HG02970 (cell line): Measurements from ENCODE around the gene MPPED1.

ENCODE experiments used
- ATAC-seq: cut with Tn5 transposase; IDR thresholded peaks from one replicate; pipeline ENCODE4 v1.9.1; 2021; ENCODE audit warnings: mild to moderate bottlenecking, moderate library complexity, moderate number of reproducible peaks; ENCODE audit not compliant: unreplicated experiment, low FRiP score

Gene MPPED1

GRCh38 chr22:43391306-43391705, 20.5 kb upstream of the MPPED1 start:
- ATAC-seq, result no peak

- ATAC-seq, result no peak
These were observed 19.3 kb upstream of the MPPED1 start for GRCh38 chr22:43392385-43392989.

GRCh38 chr22:43393132-43393843, 18.5 kb upstream of the MPPED1 start:
- ATAC-seq, result no peak

- no peak for ATAC-seq
These were observed 17.9 kb upstream of the MPPED1 start for GRCh38 chr22:43393844-43394474.

- no peak for ATAC-seq
These were observed 16.6 kb upstream of the MPPED1 start for GRCh38 chr22:43395086-43395695.

GRCh38 chr22:43396321-43396933, 15.4 kb upstream of the MPPED1 start:
- no peak for ATAC-seq

GRCh38 chr22:43396934-43397457, 14.8 kb upstream of the MPPED1 start:
- no peak for ATAC-seq

GRCh38 chr22:43397766-43398165, 14.0 kb upstream of the MPPED1 start:
- no peak for ATAC-seq

- ATAC-seq, result no peak
These were observed 13.6 kb upstream of the MPPED1 start for GRCh38 chr22:43398246-43398645.

- no peak for ATAC-seq
These were observed 12.9 kb upstream of the MPPED1 start for GRCh38 chr22:43398910-43399309.

GRCh38 chr22:43399338-43399979, 12.4 kb upstream of the MPPED1 start:
- no peak for ATAC-seq

GRCh38 chr22:43399980-43400358, 11.8 kb upstream of the MPPED1 start:
- no peak for ATAC-seq

- ATAC-seq, result no peak
These were observed 11.4 kb upstream of the MPPED1 start for GRCh38 chr22:43400449-43400848.

GRCh38 chr22:43401233-43401632, 10.6 kb upstream of the MPPED1 start:
- no peak for ATAC-seq

GRCh38 chr22:43401661-43402060, 10.2 kb upstream of the MPPED1 start:
- ATAC-seq, result no peak

GRCh38 chr22:43402128-43402527, 9.7 kb upstream of the MPPED1 start:
- no peak for ATAC-seq

GRCh38 chr22:43404673-43405385, 7.0 kb upstream of the MPPED1 start:
- no peak for ATAC-seq

GRCh38 chr22:43406186-43406790, 5.5 kb upstream of the MPPED1 start:
- no peak for ATAC-seq

- ATAC-seq, result no peak
These were observed 4.2 kb upstream of the MPPED1 start for GRCh38 chr22:43407591-43407990.
